ENCODE measurements around the gene TNFRSF1B.

The TNFRSF1B gene

DNA sequence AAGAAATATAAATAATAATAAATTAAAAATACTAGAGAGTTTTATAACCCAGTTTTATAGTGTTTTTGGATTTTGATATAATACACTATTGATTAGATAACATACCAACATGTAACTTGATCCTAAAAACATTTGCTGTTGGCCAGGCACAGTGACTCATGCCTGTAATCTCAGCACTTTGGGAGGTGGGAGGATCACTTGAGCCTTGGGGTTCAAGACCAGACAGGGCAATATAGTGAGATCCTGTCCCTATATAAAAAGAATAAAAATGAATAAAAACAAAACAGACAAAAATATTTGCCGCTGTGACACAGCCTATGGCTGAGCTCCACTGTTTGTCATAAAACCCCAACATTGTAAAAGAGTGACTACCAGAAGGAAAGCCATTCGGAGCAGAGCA lies 89.1 kb downstream of the TNFRSF1B start:
- in situ Hi-C loops (cut with HindIII; ENCODE audit: low sequenced_read_pairs) = no loop called here

DNA sequence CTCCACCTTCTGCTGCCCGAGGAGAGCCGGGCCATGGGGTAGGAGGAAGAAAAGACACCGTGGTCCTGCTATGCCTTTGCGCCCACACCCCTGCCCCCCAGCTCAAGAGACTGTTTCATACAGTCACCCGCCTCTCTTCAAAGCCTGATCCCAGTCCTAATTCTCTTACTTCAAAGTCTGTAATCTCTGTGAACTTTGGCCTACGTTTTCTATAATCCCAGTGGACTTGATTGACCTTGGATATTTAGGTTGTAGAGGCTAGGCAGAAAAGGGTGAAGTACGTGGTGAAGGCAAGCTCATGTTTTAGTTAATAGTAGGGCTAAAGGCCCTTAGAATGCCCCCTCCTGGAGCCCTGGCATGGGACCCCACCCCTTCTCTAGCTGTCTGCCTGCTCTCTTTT lies 91.5 kb downstream of the TNFRSF1B start:
- in situ Hi-C loops (cut with HindIII; ENCODE audit: low sequenced_read_pairs) = no loop called here

Data from DLD1 (cell line).